Measurements from ENCODE around the gene NTRK3.

- TF ChIP-seq, protein P1, sequence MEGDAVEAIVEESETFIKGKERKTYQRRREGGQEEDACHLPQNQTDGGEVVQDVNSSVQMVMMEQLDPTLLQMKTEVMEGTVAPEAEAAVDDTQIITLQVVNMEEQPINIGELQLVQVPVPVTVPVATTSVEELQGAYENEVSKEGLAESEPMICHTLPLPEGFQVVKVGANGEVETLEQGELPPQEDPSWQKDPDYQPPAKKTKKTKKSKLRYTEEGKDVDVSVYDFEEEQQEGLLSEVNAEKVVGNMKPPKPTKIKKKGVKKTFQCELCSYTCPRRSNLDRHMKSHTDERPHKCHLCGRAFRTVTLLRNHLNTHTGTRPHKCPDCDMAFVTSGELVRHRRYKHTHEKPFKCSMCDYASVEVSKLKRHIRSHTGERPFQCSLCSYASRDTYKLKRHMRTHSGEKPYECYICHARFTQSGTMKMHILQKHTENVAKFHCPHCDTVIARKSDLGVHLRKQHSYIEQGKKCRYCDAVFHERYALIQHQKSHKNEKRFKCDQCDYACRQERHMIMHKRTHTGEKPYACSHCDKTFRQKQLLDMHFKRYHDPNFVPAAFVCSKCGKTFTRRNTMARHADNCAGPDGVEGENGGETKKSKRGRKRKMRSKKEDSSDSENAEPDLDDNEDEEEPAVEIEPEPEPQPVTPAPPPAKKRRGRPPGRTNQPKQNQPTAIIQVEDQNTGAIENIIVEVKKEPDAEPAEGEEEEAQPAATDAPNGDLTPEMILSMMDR (IDR thresholded peaks at IDR 0.05; ENCODE audit: low read depth, low read length, missing input control): no peak
- TF ChIP-seq, protein P2, sequence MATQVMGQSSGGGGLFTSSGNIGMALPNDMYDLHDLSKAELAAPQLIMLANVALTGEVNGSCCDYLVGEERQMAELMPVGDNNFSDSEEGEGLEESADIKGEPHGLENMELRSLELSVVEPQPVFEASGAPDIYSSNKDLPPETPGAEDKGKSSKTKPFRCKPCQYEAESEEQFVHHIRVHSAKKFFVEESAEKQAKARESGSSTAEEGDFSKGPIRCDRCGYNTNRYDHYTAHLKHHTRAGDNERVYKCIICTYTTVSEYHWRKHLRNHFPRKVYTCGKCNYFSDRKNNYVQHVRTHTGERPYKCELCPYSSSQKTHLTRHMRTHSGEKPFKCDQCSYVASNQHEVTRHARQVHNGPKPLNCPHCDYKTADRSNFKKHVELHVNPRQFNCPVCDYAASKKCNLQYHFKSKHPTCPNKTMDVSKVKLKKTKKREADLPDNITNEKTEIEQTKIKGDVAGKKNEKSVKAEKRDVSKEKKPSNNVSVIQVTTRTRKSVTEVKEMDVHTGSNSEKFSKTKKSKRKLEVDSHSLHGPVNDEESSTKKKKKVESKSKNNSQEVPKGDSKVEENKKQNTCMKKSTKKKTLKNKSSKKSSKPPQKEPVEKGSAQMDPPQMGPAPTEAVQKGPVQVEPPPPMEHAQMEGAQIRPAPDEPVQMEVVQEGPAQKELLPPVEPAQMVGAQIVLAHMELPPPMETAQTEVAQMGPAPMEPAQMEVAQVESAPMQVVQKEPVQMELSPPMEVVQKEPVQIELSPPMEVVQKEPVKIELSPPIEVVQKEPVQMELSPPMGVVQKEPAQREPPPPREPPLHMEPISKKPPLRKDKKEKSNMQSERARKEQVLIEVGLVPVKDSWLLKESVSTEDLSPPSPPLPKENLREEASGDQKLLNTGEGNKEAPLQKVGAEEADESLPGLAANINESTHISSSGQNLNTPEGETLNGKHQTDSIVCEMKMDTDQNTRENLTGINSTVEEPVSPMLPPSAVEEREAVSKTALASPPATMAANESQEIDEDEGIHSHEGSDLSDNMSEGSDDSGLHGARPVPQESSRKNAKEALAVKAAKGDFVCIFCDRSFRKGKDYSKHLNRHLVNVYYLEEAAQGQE (IDR thresholded peaks at IDR 0.05): no peak
- no peak for TF ChIP-seq HNF4A (conservative IDR thresholded peaks at IDR 0.05)
- TF ChIP-seq TAF1 (conservative IDR thresholded peaks at IDR 0.05): no peak
- TF ChIP-seq YY1 (IDR thresholded peaks at IDR 0.05): no peak
- TF ChIP-seq RXRA (IDR thresholded peaks at IDR 0.05): no peak
- TF ChIP-seq SP1 (IDR thresholded peaks at IDR 0.05): no peak
- TF ChIP-seq FOXA1 (IDR thresholded peaks at IDR 0.05): no peak
- TF ChIP-seq ZBTB33 (IDR thresholded peaks at IDR 0.05): no peak
Observed at GRCh38 chr15:88288206-88288605, 31.7 kb upstream of the NTRK3 start.
